Esophagus squamous epithelium (tissue), 4 donors: ENCODE measurements around the gene CTNNA3.

Experiments used
- POLR2A ChIP-seq, 4 donors: fragments of 450-650 bp; IDR thresholded peaks; one replicate each; pipeline ENCODE4 v1.6.1; 2017; ENCODE audit warnings: antibody characterized with exemption in 4 of 4, mild to moderate bottlenecking in 4 of 4, moderate library complexity in 3 of 4
- TF ChIP-seq, protein P1 (sequence below), 6 experiments: fragments of 450-650 bp in 4 of 6; fragments of 200-600 bp in 2 of 6; sonication (generic) in 2 of 6; IDR thresholded peaks; one replicate each; pipeline ENCODE4 v1.5.1; 2016 to 2019; ENCODE audit warnings: antibody characterized with exemption in 6 of 6, mild to moderate bottlenecking in 4 of 6, moderate library complexity in 4 of 6

- TF ChIP-seq, protein P1, sequence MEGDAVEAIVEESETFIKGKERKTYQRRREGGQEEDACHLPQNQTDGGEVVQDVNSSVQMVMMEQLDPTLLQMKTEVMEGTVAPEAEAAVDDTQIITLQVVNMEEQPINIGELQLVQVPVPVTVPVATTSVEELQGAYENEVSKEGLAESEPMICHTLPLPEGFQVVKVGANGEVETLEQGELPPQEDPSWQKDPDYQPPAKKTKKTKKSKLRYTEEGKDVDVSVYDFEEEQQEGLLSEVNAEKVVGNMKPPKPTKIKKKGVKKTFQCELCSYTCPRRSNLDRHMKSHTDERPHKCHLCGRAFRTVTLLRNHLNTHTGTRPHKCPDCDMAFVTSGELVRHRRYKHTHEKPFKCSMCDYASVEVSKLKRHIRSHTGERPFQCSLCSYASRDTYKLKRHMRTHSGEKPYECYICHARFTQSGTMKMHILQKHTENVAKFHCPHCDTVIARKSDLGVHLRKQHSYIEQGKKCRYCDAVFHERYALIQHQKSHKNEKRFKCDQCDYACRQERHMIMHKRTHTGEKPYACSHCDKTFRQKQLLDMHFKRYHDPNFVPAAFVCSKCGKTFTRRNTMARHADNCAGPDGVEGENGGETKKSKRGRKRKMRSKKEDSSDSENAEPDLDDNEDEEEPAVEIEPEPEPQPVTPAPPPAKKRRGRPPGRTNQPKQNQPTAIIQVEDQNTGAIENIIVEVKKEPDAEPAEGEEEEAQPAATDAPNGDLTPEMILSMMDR (IDR thresholded peaks at IDR 0.05), result no peak
- no peak for TF ChIP-seq POLR2A (IDR thresholded peaks at IDR 0.05)
Observed at GRCh38 chr10:66218981-66219587, 1476.9 kb downstream of the CTNNA3 start.
